Measurements from ENCODE around the gene CASZ1. TPM values are rescaled to one million over a fixed set of nuclear protein-coding genes. Genes with fewer than 3 reads are reported as not detected.

CASZ1 gene
- polyA plus RNA-seq, 1 experiment, result 0.64 TPM

DNA sequence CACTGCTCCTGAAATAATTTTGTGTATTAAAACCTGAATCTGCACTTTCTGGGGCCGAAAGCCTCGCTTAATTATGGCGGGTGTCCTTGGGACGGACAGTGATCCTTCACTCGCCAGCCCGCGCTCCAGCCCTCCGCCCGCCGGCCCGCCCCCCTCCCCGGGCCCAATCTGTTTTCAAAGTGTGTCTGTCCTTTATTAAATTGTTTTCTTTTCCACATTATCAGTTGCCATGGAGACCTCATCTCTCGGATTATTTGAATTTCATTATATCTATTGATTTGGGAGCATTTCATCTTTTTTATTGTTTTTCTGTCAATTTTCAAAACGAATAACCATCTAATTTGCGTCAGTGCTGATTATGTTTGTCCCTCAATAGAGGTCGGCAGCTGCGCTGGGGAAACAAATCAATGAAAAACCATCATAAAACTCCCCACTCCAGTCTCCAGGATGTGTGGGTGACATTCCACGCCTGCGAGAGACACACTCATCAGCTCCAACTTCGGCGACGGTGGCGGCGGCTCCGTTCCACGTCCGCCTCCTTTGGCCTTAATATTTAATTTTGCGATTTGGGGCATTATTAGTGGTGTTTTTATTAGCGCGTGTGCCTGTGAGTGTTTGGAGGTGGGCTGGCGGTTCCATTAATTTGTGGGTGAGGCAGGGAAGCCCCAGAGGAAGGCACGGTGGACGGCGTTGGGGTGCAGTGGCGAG is 123.9 kb downstream of the CASZ1 start:
- TF ChIP-seq, protein P1, sequence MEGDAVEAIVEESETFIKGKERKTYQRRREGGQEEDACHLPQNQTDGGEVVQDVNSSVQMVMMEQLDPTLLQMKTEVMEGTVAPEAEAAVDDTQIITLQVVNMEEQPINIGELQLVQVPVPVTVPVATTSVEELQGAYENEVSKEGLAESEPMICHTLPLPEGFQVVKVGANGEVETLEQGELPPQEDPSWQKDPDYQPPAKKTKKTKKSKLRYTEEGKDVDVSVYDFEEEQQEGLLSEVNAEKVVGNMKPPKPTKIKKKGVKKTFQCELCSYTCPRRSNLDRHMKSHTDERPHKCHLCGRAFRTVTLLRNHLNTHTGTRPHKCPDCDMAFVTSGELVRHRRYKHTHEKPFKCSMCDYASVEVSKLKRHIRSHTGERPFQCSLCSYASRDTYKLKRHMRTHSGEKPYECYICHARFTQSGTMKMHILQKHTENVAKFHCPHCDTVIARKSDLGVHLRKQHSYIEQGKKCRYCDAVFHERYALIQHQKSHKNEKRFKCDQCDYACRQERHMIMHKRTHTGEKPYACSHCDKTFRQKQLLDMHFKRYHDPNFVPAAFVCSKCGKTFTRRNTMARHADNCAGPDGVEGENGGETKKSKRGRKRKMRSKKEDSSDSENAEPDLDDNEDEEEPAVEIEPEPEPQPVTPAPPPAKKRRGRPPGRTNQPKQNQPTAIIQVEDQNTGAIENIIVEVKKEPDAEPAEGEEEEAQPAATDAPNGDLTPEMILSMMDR (IDR thresholded peaks at IDR 0.05; ENCODE audit: insufficient read depth, low read depth, low read length), result no peak
- ChIA-PET CTCF (no interaction called here), POLR2A (no interaction called here)
- no peaks in the 10 kb centered on the region for H3K36me3 ChIP-seq (ENCODE audit: control insufficient read depth, insufficient read depth, low read length)
- no peak for DNase-seq (ENCODE audit: low read depth)
- H3K4me3 ChIP-seq (ENCODE audit: low read depth, low read length), result no peak overlapping the region
- H3K27me3 ChIP-seq (ENCODE audit: control insufficient read depth, insufficient read depth, low read length), result no peaks in the 10 kb centered on the region

DNA sequence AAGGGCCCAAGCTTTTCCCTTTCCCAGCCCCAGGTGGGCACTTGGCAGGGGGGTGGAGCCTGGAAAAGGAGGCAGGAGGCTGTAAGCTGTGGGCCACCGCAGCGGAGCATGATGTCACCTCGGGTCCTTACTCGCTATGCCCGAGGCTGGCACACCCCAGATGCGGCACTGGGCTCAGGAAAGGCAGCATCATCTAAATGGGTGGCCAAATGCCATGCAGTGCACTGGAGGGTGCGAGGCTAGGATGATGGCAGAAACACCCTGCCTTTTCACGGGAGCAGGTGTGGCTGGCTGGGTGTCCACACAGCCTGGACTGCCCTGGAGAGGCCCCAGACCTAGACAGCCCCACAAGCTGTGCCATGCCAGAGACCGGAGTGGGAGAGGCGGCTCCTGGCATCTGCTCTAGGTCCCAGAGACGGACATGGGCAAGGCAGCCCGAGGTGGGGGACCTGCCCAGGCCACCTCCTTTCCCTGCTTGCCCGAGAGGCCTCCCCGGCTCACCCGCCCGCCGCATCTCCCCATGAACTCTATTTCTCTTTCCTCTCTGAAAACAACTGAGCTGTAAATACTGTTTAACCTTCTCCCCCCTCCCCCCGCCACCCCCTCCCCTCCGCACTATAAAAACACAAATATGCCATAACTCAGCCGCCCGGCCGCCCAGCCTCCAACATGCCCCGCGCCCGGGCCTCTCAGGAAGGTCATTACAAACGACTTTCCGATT is 124.7 kb downstream of the CASZ1 start:
- Histone ChIP-seq H3K36me3 (ENCODE audit: control insufficient read depth, insufficient read depth, low read length) (no peaks in the 10 kb centered on the region), H3K4me3 (ENCODE audit: low read depth, low read length) (no peak overlapping the region), H3K27me3 (ENCODE audit: control insufficient read depth, insufficient read depth, low read length) (no peaks in the 10 kb centered on the region)
- no peak for DNase-seq (ENCODE audit: low read depth)
- CTCF ChIA-PET, result no interaction called here
- TF ChIP-seq, protein P1 (IDR thresholded peaks at IDR 0.05; ENCODE audit: insufficient read depth, low read depth, low read length), result no peak
- POLR2A ChIA-PET, result no interaction called here

DNA sequence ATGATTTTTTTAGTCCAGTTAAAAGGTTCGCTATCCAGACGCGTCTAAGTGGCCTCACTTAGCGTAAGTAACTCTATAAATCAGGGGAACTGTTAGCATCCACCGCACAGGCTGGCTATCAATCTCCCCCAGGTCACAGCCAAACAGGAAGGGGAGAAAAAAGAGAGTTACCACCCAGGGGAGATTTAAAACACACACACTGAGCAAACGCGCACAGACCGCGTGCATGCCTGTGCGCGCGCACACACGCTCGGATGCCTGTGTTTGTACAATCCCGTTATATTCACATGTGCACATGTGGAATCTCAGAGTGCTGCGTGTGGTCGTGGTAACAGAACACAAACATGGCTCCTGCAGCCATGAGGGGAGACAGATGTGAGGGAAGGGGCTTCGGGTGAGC is 125.4 kb downstream of the CASZ1 start:
- TF ChIP-seq, protein P1 (IDR thresholded peaks at IDR 0.05; ENCODE audit: insufficient read depth, low read depth, low read length), result no peak
- no peak for DNase-seq (ENCODE audit: low read depth)
- ChIA-PET CTCF (interaction anchor here (0.8 to 1.0 kb wide), 2 partner anchors 9 to 13 kb away, joined by 3 read pairs; no protein-coding TSS in a partner anchor), POLR2A (no interaction called here)
- Histone ChIP-seq H3K27me3 (ENCODE audit: control insufficient read depth, insufficient read depth, low read length) (no peaks in the 10 kb centered on the region), H3K36me3 (ENCODE audit: control insufficient read depth, insufficient read depth, low read length) (no peaks in the 10 kb centered on the region), H3K4me3 (ENCODE audit: low read depth, low read length) (no peak overlapping the region)

DNA sequence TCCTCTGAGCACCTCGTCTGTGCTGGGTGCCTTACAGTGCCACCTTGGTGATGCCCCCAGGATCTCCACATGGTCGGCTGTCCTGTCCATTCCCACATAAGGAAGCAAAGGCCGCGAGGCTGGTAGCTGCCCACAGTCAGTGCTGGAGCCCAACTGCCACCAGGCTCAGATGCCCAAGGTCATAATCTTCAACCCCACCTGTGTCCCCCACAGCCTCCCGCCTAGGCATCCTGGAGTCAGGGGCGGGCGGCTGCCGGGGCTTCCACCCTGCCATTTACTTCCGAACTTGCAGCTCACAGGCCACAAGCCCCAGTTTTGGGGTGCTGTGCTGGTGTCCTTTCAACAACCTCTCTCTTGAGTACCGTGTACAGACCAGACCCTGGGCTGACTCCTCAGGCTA is 126.3 kb downstream of the CASZ1 start:
- no peak overlapping the region for H3K4me3 ChIP-seq (ENCODE audit: low read depth, low read length)
- ChIA-PET CTCF (interaction anchor here (1.0 kb wide), 1 partner anchor 14 kb away, joined by 3 read pairs; no protein-coding TSS in a partner anchor), POLR2A (no interaction called here)
- no peak for DNase-seq (ENCODE audit: low read depth)
- H3K27me3 ChIP-seq (ENCODE audit: control insufficient read depth, insufficient read depth, low read length), result no peaks in the 10 kb centered on the region
- TF ChIP-seq, protein P1 (IDR thresholded peaks at IDR 0.05; ENCODE audit: insufficient read depth, low read depth, low read length), result no peak
- no peaks in the 10 kb centered on the region for H3K36me3 ChIP-seq (ENCODE audit: control insufficient read depth, insufficient read depth, low read length)

DNA sequence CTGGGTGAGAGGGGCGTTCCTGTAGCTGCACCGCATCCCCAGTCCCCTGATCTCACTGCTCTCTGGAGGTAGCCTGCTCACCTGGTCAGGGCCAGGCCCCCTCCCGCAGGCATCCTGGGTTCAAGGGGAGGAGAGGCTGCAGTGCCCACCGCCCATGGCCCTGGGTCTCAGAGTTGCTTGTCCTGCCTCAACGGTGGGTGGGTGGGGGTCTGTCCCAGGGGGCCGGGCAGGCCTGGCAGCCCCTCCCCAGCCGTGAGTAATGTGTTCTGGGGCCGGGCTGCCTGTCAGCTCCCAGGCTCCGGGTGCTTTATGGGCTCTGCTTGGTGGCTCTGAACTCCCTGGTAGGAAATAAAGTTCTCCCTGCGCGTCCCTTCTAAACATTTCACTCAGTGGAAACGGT is 126.9 kb downstream of the CASZ1 start:
- H3K27me3 ChIP-seq (ENCODE audit: control insufficient read depth, insufficient read depth, low read length), result no peaks in the 10 kb centered on the region
- POLR2A ChIA-PET, result no interaction called here
- H3K36me3 ChIP-seq (ENCODE audit: control insufficient read depth, insufficient read depth, low read length), result no peaks in the 10 kb centered on the region
- no peak for DNase-seq (ENCODE audit: low read depth)
- no peak overlapping the region for H3K4me3 ChIP-seq (ENCODE audit: low read depth, low read length)
- CTCF ChIA-PET, result no interaction called here
- TF ChIP-seq, protein P1 (IDR thresholded peaks at IDR 0.05; ENCODE audit: insufficient read depth, low read depth, low read length), result no peak
